Adrenal gland (tissue), 12 donors: ENCODE measurements around the gene FEV. TPM values are rescaled to one million over a fixed set of nuclear protein-coding genes. Genes with fewer than 3 reads are reported as not detected.

Experiments
- DNase-seq, 7 donors: peaks; one replicate each; pipeline ENCODE4 v3.0.0-alpha.2; 2019 to 2020
- H3K27ac ChIP-seq, 5 donors: fragments of 200-600 bp; sonication (generic) in 4 of 5; 1 replicate in 3 of 5; 2 replicates in 2 of 5; pipeline versions ENCODE4 v1.5.1 to v1.8.0; 2016 to 2020; ENCODE audit warnings: mild to moderate bottlenecking in 1 of 5
- H3K27me3 ChIP-seq: fragments of 200-600 bp; 2 replicates; pipeline ENCODE4 v1.8.0; 2021
- H3K36me3 ChIP-seq, 2 donors: fragments of 200-600 bp; replicated peaks in 1 of 2; 1 replicate in 1 of 2; 2 replicates in 1 of 2; pipeline versions ENCODE4 v1.5.1 to v1.8.0; 2018 to 2022
- H3K4me1 ChIP-seq, 2 donors: fragments of 200-600 bp; replicated peaks in 1 of 2; 1 replicate in 1 of 2; 2 replicates in 1 of 2; pipeline versions ENCODE4 v1.5.1 to v1.8.0; 2018 to 2021
- H3K4me3 ChIP-seq, 4 donors: fragments of 200-600 bp; sonication (generic) in 3 of 4; one replicate each; pipeline ENCODE4 v1.5.1; 2016 to 2018
- H3K9me3 ChIP-seq, 3 donors: fragments of 200-600 bp; sonication (generic) in 1 of 3; replicated peaks in 1 of 3; 1 replicate in 2 of 3; 2 replicates in 1 of 3; pipeline versions ENCODE4 v1.5.1 to v1.8.0; 2016 to 2021
- POLR2A ChIP-seq, 2 donors: fragments of 450-650 bp; IDR thresholded peaks; one replicate each; pipeline ENCODE4 v1.6.1; 2017; ENCODE audit warnings: antibody characterized with exemption in 2 of 2, mild to moderate bottlenecking in 2 of 2, moderate library complexity in 1 of 2
- WGBS, 4 donors: extraction: QIAGEN DNeasy Blood & Tissue Kit in 2 of 4; methylation state at CpG; one replicate each; pipeline versions ENCODE4 v1.1.5 to v1.1.7; 2013 to 2017; 5-methylcytosine and 5-hydroxymethylcytosine counted together
- intact Hi-C, 2 donors: fragments of 100-400 bp; cut with DNase I; formaldehyde crosslinking; loops; one replicate each; pipeline versions ENCODE4 v1.14.1 to v1.15.0; 2022 to 2023
- polyA plus RNA-seq, 3 donors: library from polyadenylated mRNA; stranded (reverse); fragments of 200-250 nt in 2 of 3; fragments of 350-450 nt in 1 of 3; fragmentation: Illumina TruSeq in 1 of 3; extraction: RNeasy Lipid Tissue Mini Kit (QIAGEN cat#74804) in 1 of 3; gene quantifications; one replicate each; pipeline ENCODE4 v1.2.3, GENCODE V29; 2013 to 2014
- total RNA-seq, 9 donors: library from RNA; depleted of rRNA in 4 of 9; stranded (reverse); fragments of >200 nt in 4 of 9; fragments of 120-200 nt in 1 of 9; fragmentation: NEBNext Ultra II Directional in 1 of 9; extraction: Animal tissue kit (Norgen Biotek cat#: 25700) in 1 of 9; gene quantifications; one replicate each; pipeline versions ENCODE4 v1.1.0 to v1.2.4, GENCODE V29; 2013 to 2023
- TF ChIP-seq, protein P1 (sequence below), 6 experiments: fragments of 450-650 bp in 4 of 6; fragments of 200-600 bp in 2 of 6; sonication (generic) in 1 of 6; IDR thresholded peaks; 1 replicate in 5 of 6; 2 replicates in 1 of 6; pipeline versions ENCODE4 v1.5.1 to v1.8.0; 2016 to 2021; ENCODE audit warnings: antibody characterized with exemption in 6 of 6, mild to moderate bottlenecking in 2 of 6, moderate library complexity in 1 of 6
- donor health status: healthy with polysubstance abuse.
- donor health status: Bipolar disorder and iron deficiency.
- donor health status: DM: yes; HTN: yes; CAD: no.
- donor health status: DM: no; HTN: no; CAD: no.
- donor health status: DM: no; HTN: no; CAD: no.
- donor health status: DM: yes; HTN: yes; CAD: no.

FEV gene
- total and polyA plus RNA-seq, 12 donors = 0.22 to 16.5 (median 3.1) TPM; not detected in 4

DNA sequence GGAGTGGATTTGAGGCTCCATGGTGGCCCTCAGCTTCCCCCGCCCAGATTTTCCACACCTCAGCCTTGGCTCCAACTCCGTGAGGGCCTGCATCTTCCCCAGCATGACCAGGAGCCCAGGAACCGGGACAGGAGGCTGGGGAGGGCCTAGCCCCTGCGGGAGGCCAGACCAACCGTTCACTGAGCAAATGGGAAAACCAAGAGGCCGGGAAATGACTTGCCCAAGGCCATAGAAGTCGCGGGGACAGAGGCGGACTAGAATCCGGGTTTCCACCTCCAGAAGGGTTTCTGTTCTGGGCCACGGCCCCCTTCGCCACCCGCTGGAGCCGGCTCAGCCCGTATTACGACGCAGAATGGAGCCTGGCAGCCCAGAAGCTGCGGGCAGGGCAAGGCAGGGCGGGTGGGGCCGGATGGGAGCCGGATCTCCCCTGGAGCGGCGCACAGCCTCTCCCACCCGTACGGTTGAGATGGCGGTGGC lies 16.2 kb upstream of the FEV start:
- no peaks in the 10 kb centered on the region for H3K36me3 ChIP-seq
- peaks cover 43% of the 10 kb centered on the region for H3K27me3 ChIP-seq
- intact Hi-C loops = no loop called here
- 35 to 74% (median 45%) methylated on average over 8 to 26 of the region's 26 CpGs for WGBS, 4 donors
- peak in 1 of 7 donors; percentile 55 for DNase-seq
- no peak for TF ChIP-seq POLR2A (IDR thresholded peaks at IDR 0.05)
- TF ChIP-seq, protein P1, sequence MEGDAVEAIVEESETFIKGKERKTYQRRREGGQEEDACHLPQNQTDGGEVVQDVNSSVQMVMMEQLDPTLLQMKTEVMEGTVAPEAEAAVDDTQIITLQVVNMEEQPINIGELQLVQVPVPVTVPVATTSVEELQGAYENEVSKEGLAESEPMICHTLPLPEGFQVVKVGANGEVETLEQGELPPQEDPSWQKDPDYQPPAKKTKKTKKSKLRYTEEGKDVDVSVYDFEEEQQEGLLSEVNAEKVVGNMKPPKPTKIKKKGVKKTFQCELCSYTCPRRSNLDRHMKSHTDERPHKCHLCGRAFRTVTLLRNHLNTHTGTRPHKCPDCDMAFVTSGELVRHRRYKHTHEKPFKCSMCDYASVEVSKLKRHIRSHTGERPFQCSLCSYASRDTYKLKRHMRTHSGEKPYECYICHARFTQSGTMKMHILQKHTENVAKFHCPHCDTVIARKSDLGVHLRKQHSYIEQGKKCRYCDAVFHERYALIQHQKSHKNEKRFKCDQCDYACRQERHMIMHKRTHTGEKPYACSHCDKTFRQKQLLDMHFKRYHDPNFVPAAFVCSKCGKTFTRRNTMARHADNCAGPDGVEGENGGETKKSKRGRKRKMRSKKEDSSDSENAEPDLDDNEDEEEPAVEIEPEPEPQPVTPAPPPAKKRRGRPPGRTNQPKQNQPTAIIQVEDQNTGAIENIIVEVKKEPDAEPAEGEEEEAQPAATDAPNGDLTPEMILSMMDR (IDR thresholded peaks at IDR 0.05) = no peak
- H3K4me1 ChIP-seq = peaks cover 13 to 20% of the 10 kb centered on the region in 2 donors
- H3K4me3 ChIP-seq = no peak overlapping the region
- H3K9me3 ChIP-seq = no peaks in the 10 kb centered on the region
- peak overlapping the region in 1 of 5 donors; percentile 71 for H3K27ac ChIP-seq

DNA sequence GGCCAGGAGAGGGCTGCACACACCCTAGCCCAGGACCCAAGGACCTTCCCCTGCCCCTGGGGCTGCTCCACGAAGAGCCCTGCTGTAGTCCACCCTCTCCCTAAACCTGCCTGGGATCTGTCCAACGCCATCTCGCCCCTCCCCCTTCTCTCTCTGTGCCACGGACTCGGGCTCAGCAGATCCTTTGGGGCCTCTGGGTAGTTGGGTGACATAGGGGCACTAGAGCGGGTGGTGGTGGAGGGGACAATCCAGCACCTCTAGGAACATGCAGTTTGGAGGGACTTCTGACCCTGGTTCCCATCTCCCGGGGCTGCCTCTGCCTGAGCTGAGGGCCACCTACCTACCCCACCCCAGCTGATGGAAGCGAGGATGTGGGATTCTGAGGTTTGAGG lies 15.6 kb upstream of the FEV start:
- Histone ChIP-seq H3K27me3 (peaks cover 37% of the 10 kb centered on the region), H3K4me1 (peaks cover 13 to 20% of the 10 kb centered on the region in 2 donors), H3K9me3 (no peaks in the 10 kb centered on the region), H3K4me3 (no peak overlapping the region), H3K27ac (peak overlapping the region in 1 of 5 donors; percentile 71), H3K36me3 (no peaks in the 10 kb centered on the region)
- no peak for TF ChIP-seq POLR2A (IDR thresholded peaks at IDR 0.05)
- 40 to 58% (median 48%) methylated on average over 6 to 8 of the region's 8 CpGs for WGBS, 4 donors
- peak in 1 of 7 donors; percentile 70 for DNase-seq
- intact Hi-C loops = no loop called here

DNA sequence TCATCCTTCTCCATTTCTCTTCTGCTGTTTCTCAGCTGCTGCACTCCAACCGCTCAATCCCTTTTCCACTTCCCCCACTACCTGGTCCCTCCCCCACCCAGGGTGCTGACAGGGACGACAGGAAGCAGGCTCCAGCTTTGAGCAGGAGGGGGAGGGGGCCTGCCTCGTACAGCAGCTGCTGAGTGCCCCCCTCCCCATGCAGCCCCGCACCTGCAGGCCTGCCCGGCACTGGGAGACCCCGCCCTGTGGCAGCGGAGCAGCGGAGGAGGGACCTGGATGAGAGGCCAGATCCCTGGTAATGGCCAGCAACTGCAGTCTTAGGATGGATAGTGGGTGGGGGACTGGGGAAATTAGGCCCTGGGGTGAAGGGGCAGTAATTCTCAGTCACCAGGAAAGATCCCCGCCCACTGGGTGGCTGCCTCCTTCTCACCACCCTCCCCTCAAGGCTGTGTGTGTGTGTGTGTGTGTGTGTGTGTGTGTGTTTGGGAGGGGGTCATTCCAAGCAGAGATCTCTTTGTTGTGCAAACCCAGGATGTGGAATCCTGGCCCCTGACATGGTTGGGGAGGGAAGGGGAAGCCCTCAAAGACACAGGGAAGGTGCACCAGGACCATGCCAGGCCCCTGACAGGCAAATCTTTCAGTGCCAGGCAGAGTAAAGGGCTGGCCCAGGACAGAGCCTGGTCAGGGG lies 15.0 kb upstream of the FEV start:
- H3K9me3 ChIP-seq = no peaks in the 10 kb centered on the region
- H3K27ac ChIP-seq = peak overlapping the region in 1 of 5 donors; percentile 71
- peaks cover 13 to 20% of the 10 kb centered on the region in 2 donors for H3K4me1 ChIP-seq
- no peak for TF ChIP-seq POLR2A (IDR thresholded peaks at IDR 0.05)
- TF ChIP-seq, protein P1 (IDR thresholded peaks at IDR 0.05) = no peak
- H3K27me3 ChIP-seq = peaks cover 38% of the 10 kb centered on the region
- H3K36me3 ChIP-seq = no peaks in the 10 kb centered on the region
- H3K4me3 ChIP-seq = no peak overlapping the region
- intact Hi-C loops = loop anchor here in 1 of 2 donors (10.0 kb wide), 1 partner anchor 155 kb away; no protein-coding TSS in a partner anchor
- DNase-seq = peak in 2 of 7 donors; percentile 36 to 85
- WGBS, 4 donors = 32 to 53% (median 47%) methylated on average over 4 to 9 of the region's 9 CpGs

DNA sequence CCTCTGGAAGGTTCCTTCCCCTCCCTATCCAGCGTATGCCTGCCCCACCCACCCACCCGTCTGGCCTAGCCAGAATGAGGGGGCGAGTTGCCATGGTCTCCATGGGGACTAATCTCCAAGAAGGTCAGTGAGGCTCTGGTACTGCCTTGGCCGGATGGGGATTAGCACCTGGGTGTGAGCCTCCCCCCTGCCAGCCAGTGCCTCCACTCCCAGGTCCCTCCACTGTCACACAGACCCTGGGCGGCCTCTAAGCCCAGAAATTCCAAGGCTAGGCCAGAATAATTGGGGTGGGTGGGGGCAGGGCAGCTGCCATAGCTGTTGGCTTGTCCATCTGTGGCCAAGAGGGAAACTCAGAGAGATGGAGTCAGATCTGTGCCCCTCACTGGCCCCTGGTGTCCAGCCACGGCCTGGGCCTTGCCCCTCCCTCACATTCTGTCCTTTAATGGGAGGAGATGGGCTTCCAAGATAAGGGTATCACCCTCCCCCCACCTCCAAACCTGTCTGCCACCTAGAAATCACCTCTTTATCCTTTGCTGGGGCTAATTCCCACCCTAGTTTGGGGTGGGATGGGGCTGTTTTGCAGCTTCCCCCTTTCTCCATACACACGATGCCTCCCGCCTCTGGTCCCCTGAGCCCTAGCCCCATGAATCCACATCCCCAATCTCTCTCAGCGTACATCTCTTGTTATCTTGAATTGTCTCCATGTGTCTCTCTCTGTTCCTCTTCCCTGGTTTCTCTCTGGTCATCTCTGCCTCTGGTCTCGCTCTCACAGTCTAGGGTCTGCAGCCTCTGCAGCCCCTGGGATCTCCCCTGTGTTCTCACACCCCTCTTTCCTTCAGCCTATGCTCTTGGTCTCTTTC lies 14.3 kb upstream of the FEV start:
- intact Hi-C loops = loop anchor here in 1 of 2 donors (10.0 kb wide), 1 partner anchor 156 kb away; no protein-coding TSS in a partner anchor
- H3K36me3 ChIP-seq = no peaks in the 10 kb centered on the region
- DNase-seq = peak in 1 of 7 donors; percentile 53
- H3K4me3 ChIP-seq = no peak overlapping the region
- no peaks in the 10 kb centered on the region for H3K9me3 ChIP-seq
- peak overlapping the region in 1 of 5 donors; percentile 73 for H3K27ac ChIP-seq
- H3K27me3 ChIP-seq = peaks cover 40% of the 10 kb centered on the region
- 46 to 61% (median 53%) methylated on average over 8 to 10 of the region's 10 CpGs for WGBS, 4 donors
- no peak for TF ChIP-seq POLR2A (IDR thresholded peaks at IDR 0.05)
- TF ChIP-seq, protein P1 (IDR thresholded peaks at IDR 0.05) = no peak
- peaks cover 13 to 20% of the 10 kb centered on the region in 2 donors for H3K4me1 ChIP-seq
